Mesenchymal stem cell (in vitro differentiated cells and primary cell): ENCODE measurements around the gene KISS1.

Experiments
- DNase-seq: peaks from one replicate; pipeline ENCODE4 v3.0.0-alpha.2; 2013
- H2AFZ ChIP-seq: one replicate; pipeline ENCODE4 v1.6.1; 2013; ENCODE audit warnings: low read depth, mild to moderate bottlenecking, control low read depth, inconsistent platforms, low read length, moderate library complexity
- H2AK5ac ChIP-seq: 2 replicates; pipeline ENCODE4 v1.6.1; 2013; ENCODE audit warnings: low read length, moderate library complexity, mild to moderate bottlenecking, inconsistent platforms; ENCODE audit not compliant: severe bottlenecking
- H2BK120ac ChIP-seq: one replicate; pipeline ENCODE4 v1.6.1; 2013; ENCODE audit warnings: low read depth, mild to moderate bottlenecking, inconsistent platforms, low read length, moderate library complexity
- H2BK12ac ChIP-seq, 2 experiments: one replicate each; pipeline ENCODE4 v1.6.1; 2013; ENCODE audit warnings: inconsistent platforms in 2 of 2, low read length in 2 of 2, mild to moderate bottlenecking in 2 of 2, moderate library complexity in 2 of 2, control low read depth in 1 of 2
- H2BK15ac ChIP-seq: one replicate; pipeline ENCODE4 v1.6.1; 2013; ENCODE audit warnings: mild to moderate bottlenecking, low read depth, inconsistent platforms; ENCODE audit not compliant: poor library complexity, severe bottlenecking
- H2BK5ac ChIP-seq: 2 replicates; pipeline ENCODE4 v1.6.1; 2013; ENCODE audit warnings: low read depth, mild to moderate bottlenecking, low read length, control low read depth, inconsistent platforms; ENCODE audit not compliant: poor library complexity, severe bottlenecking
- H3K14ac ChIP-seq, 2 experiments: one replicate each; pipeline ENCODE4 v1.6.1; 2013; ENCODE audit warnings: inconsistent platforms in 2 of 2, low read length in 2 of 2, control low read depth in 1 of 2, mild to moderate bottlenecking in 1 of 2, moderate library complexity in 1 of 2
- H3K18ac ChIP-seq, 2 experiments: one replicate each; pipeline ENCODE4 v1.6.1; 2013; ENCODE audit warnings: inconsistent platforms in 2 of 2, low read length in 2 of 2, control low read depth in 1 of 2, low read depth in 1 of 2, mild to moderate bottlenecking in 1 of 2
- H3K23ac ChIP-seq, 2 experiments: one replicate each; pipeline ENCODE4 v1.6.1; 2013; ENCODE audit warnings: inconsistent platforms in 2 of 2, low read length in 2 of 2, mild to moderate bottlenecking in 2 of 2, moderate library complexity in 2 of 2, control low read depth in 1 of 2
- H3K27ac ChIP-seq: 2 replicates; pipeline ENCODE4 v1.5.1; 2013; ENCODE audit warnings: mild to moderate bottlenecking, moderate library complexity, low read length, control low read depth, inconsistent platforms; ENCODE audit not compliant: poor library complexity, severe bottlenecking
- H3K27me3 ChIP-seq, 2 experiments: 2 replicates each; pipeline versions ENCODE4 v1.6.1 to v1.7.0; 2013; ENCODE audit warnings: low read length in 2 of 2, mild to moderate bottlenecking in 2 of 2, moderate library complexity in 2 of 2, control low read depth in 1 of 2, inconsistent platforms in 1 of 2; ENCODE audit not compliant: control insufficient read depth in 1 of 2, insufficient read depth in 1 of 2
- H3K36me3 ChIP-seq, 2 experiments: 2 replicates each; pipeline versions ENCODE4 v1.6.1 to v1.7.0; 2013; ENCODE audit warnings: low read length in 2 of 2, control low read depth in 1 of 2, inconsistent platforms in 1 of 2, low read depth in 1 of 2, mild to moderate bottlenecking in 1 of 2; ENCODE audit not compliant: insufficient read depth in 2 of 2, control insufficient read depth in 1 of 2
- H3K4ac ChIP-seq, 2 experiments: one replicate each; pipeline ENCODE4 v1.6.1; 2013; ENCODE audit warnings: inconsistent platforms in 2 of 2, low read length in 2 of 2, mild to moderate bottlenecking in 2 of 2, moderate library complexity in 2 of 2, control low read depth in 1 of 2, low read depth in 1 of 2
- H3K4me1 ChIP-seq: 2 replicates; pipeline ENCODE4 v1.6.1; 2013; ENCODE audit warnings: low read depth, low read length, control low read depth; ENCODE audit not compliant: control insufficient read depth, insufficient read depth
- H3K4me2 ChIP-seq: 2 replicates; pipeline ENCODE4 v1.6.1; 2013; ENCODE audit warnings: low read length, mild to moderate bottlenecking, inconsistent platforms; ENCODE audit not compliant: poor library complexity, severe bottlenecking
- H3K4me3 ChIP-seq, 2 experiments: 2 replicates each; pipeline versions ENCODE4 v1.5.1 to v1.7.0; 2013; ENCODE audit warnings: low read length in 2 of 2, mild to moderate bottlenecking in 2 of 2, control low read depth in 1 of 2, low read depth in 1 of 2; ENCODE audit not compliant: insufficient read depth in 1 of 2
- H3K79me1 ChIP-seq: replicated peaks from 2 replicates; pipeline ENCODE4 v1.6.1; 2013; ENCODE audit warnings: mild to moderate bottlenecking, control low read depth, low read length, inconsistent platforms; ENCODE audit not compliant: poor library complexity, severe bottlenecking
- H3K9ac ChIP-seq: 2 replicates; pipeline ENCODE4 v1.7.0; 2013; ENCODE audit warnings: mild to moderate bottlenecking, low read length, moderate library complexity
- H3K9me3 ChIP-seq: 2 replicates; pipeline ENCODE4 v1.7.0; 2013; ENCODE audit warnings: mild to moderate bottlenecking, low read length; ENCODE audit not compliant: control insufficient read depth
- H4K8ac ChIP-seq: one replicate; pipeline ENCODE4 v1.6.1; 2013; ENCODE audit warnings: inconsistent platforms, mild to moderate bottlenecking, low read length, moderate library complexity
- H4K91ac ChIP-seq: one replicate; pipeline ENCODE4 v1.6.1; 2013; ENCODE audit warnings: mild to moderate bottlenecking, low read length, inconsistent platforms
- WGBS: methylation state at CpG from one replicate; pipeline ENCODE4 v1.1.7; 2013; ENCODE audit warnings: mixed read lengths; 5-methylcytosine and 5-hydroxymethylcytosine counted together

KISS1 gene

DNA sequence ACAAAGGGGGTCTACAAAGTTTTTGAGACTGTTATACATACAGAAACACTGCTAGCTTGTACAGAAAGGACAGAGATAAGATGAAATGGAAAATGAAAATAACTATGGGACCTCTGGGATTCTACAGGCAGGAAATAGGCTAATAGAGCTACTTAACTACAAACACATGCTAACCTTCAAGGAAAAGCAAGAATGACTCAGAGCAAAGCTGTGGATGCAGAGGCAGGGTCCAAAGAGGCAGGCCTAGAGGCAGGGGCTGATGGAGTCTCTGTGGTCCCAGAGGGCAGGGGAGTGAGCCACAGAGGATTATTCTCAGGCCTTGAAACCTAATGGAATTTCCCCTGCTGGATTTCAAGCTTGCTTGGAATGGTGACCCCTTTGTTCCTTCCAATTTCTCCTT, 36.2 kb upstream of the KISS1 start:
- Histone ChIP-seq H4K8ac (no peak overlapping the region), H4K91ac (no peak overlapping the region), H3K14ac (no peak overlapping the region), H3K4me1 (no peaks in the 10 kb centered on the region), H2BK120ac (no peak overlapping the region), H3K27ac (no peak overlapping the region), H2AFZ (no peak overlapping the region), H2AK5ac (no peak overlapping the region), H2BK15ac (no peak overlapping the region), H3K23ac (no peak overlapping the region), H3K4ac (no peak overlapping the region), H3K4me3 (no peak overlapping the region), H3K79me1 (no peaks in the 10 kb centered on the region), H3K4me2 (no peak overlapping the region), H3K36me3 (no peaks in the 10 kb centered on the region), H3K9ac (no peak overlapping the region), H3K9me3 (peaks cover 15% of the 10 kb centered on the region), H2BK5ac (no peak overlapping the region), H3K18ac (no peak overlapping the region), H3K27me3 (peaks cover 0 to 21% of the 10 kb centered on the region in 2 experiments), H2BK12ac (no peak overlapping the region)
- DNase-seq, result peak; percentile 28

DNA sequence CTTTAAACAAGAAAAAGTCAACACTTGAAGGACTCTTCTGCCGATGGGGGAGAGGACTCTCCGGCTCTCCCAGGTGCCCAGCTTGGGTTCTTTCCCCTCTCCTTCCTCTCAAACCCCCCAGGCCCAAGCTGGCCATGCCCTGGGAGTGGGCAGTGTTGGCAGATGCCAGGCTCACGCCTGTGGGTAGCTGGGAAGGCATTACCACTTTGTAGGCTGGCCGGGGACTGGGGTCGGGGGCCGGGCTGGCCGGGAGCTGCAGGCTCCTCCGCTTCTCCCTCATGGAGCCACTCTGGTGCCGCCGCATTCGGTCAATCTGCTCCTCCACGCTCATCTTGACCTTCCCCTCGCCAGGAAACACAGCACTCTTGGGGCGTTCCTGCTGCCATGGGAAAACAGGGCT, 33.9 kb upstream of the KISS1 start:
- Histone ChIP-seq H3K27me3 (peaks cover 0 to 18% of the 10 kb centered on the region in 2 experiments), H2BK5ac (no peak overlapping the region), H3K18ac (no peak overlapping the region), H3K4me1 (peaks cover 3% of the 10 kb centered on the region), H4K91ac (no peak overlapping the region), H2BK12ac (no peak overlapping the region), H3K4me3 (no peak overlapping the region), H3K9me3 (peaks cover 7% of the 10 kb centered on the region), H2AFZ (no peak overlapping the region), H2BK120ac (no peak overlapping the region), H3K27ac (no peak overlapping the region), H3K14ac (no peak overlapping the region), H3K79me1 (no peaks in the 10 kb centered on the region), H3K4me2 (no peak overlapping the region), H3K4ac (no peak overlapping the region), H2BK15ac (no peak overlapping the region), H3K23ac (no peak overlapping the region), H4K8ac (no peak overlapping the region), H3K9ac (no peak overlapping the region), H2AK5ac (no peak overlapping the region), H3K36me3 (no peaks in the 10 kb centered on the region)
- 94% methylated on average over 14 of the region's 14 CpGs for WGBS
- no peak for DNase-seq

DNA sequence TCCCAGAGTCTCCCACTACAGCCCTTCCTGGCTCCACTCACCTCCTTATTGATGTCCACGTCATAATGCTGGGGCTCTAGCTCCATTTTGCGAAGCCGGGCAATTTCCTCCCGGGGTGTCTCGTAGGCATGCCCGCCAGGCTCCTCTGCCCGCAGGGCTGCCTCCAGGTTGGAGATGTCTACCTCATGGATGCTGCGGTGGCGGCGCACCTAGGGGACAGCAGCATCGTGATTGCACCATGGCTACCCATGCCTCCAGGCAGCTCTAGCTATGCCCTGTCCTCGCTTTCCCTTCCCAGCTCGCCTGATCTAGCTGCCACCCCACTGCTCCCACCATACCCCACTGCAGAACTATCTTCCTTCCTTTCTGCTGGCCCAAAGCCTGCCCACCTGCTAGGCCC, 32.6 kb upstream of the KISS1 start:
- no peak overlapping the region for H4K91ac ChIP-seq
- no peak overlapping the region for H2BK120ac ChIP-seq
- H3K27ac ChIP-seq, result no peak overlapping the region
- H3K9ac ChIP-seq, result no peak overlapping the region
- no peaks in the 10 kb centered on the region for H3K36me3 ChIP-seq
- H3K27me3 ChIP-seq, result peaks cover 0 to 18% of the 10 kb centered on the region in 2 experiments
- no peaks in the 10 kb centered on the region for H3K79me1 ChIP-seq
- H2AK5ac ChIP-seq, result no peak overlapping the region
- no peak overlapping the region for H3K18ac ChIP-seq
- no peak overlapping the region for H2BK5ac ChIP-seq
- H3K4me1 ChIP-seq, result peaks cover 3% of the 10 kb centered on the region
- no peak for DNase-seq
- peak overlapping the region in 1 of 2 experiments; percentile 63 for H3K14ac ChIP-seq
- no peak overlapping the region for H3K4me2 ChIP-seq
- H4K8ac ChIP-seq, result no peak overlapping the region
- H3K9me3 ChIP-seq, result peaks cover 7% of the 10 kb centered on the region
- no peak overlapping the region for H3K23ac ChIP-seq
- H2AFZ ChIP-seq, result no peak overlapping the region
- no peak overlapping the region for H2BK15ac ChIP-seq
- WGBS, result 94% methylated on average over 13 of the region's 13 CpGs
- H2BK12ac ChIP-seq, result no peak overlapping the region
- H3K4me3 ChIP-seq, result no peak overlapping the region
- no peak overlapping the region for H3K4ac ChIP-seq

DNA sequence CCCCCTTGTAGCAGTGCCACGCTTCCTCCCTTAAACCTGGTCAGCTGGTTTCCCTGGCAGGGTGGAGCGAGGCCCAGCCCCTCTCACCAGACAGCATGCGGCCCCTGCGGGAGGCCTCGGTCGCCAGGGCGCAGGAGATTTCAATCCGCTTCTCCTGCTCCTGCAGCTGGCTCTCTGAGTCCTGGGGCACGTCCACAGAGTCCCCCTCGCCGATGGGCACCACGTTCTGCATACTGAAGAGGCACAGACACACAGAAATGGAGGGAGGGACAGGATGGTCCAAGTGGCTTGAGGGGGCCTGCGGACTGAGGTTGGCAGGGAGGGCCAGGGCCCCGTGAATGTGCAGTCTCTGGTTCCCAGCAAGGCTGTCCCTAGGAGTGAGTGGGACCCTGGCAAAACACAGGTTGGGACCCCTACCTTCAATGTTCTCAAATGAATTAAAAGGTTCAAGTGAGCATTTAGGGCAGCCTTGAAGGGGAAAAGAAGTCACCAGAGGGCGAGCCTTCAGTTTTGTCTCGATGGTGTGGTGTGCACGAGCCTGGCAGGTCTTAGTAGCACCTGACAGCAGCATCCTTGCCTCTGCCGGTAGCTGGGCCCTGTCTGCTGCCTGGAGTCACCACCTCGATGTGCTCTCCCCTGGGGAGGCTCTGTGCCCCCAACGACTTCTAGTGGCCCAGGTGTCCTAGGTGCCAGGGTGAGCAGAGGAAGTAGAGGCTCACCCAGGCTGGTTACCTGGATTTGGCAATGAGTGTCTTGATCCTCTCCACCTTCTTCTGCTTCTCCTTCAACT, 31.9 kb upstream of the KISS1 start:
- Histone ChIP-seq H3K4me1 (peaks cover 3% of the 10 kb centered on the region), H3K9ac (no peak overlapping the region), H2BK120ac (no peak overlapping the region), H3K79me1 (no peaks in the 10 kb centered on the region), H3K4me2 (no peak overlapping the region), H2AK5ac (no peak overlapping the region), H3K14ac (no peak overlapping the region), H3K36me3 (no peaks in the 10 kb centered on the region), H2AFZ (no peak overlapping the region), H3K9me3 (peaks cover 7% of the 10 kb centered on the region), H2BK15ac (no peak overlapping the region), H4K91ac (no peak overlapping the region), H3K18ac (no peak overlapping the region), H4K8ac (no peak overlapping the region), H3K23ac (no peak overlapping the region), H2BK12ac (no peak overlapping the region), H3K27me3 (peaks cover 0 to 18% of the 10 kb centered on the region in 2 experiments), H2BK5ac (no peak overlapping the region), H3K4me3 (no peak overlapping the region), H3K4ac (no peak overlapping the region), H3K27ac (no peak overlapping the region)
- WGBS, result 87% methylated on average over 20 of the region's 20 CpGs
- no peak for DNase-seq
